A673 (cell line): ENCODE results near the gene CDK19. TPM values are rescaled to one million over a fixed set of nuclear protein-coding genes. Genes with fewer than 3 reads are reported as not detected.

Experiments
- BruUV-seq: library from RNA; stranded (reverse); fragments of 400-500 nt; replicated peaks from 2 replicates; lab custom pipeline; 2021; lab: Mats Ljungman, UMichigan
- CTCF ChIA-PET: fragments of 300-600 bp; sonication (Branson Sonifier 250); formaldehyde crosslinking; loops from one replicate; lab custom pipeline; 2022; ENCODE audit warnings: antibody characterized with exemption; lab: Charles Lee
- POLR2A ChIA-PET: fragments of 300-600 bp; sonication (Branson Sonifier 250); formaldehyde crosslinking; loops from one replicate; lab custom pipeline; 2022; ENCODE audit warnings: antibody characterized with exemption; ENCODE audit not compliant: low non-redundant PET; lab: Charles Lee
- DNase-seq: peaks from one replicate; pipeline ENCODE4 v3.0.0-alpha.2; 2015; ENCODE audit warnings: low spot score
- H3K27ac ChIP-seq: fragments of 200-600 bp; sonication (generic); 2 replicates; pipeline ENCODE4 v1.5.1; 2016; ENCODE audit warnings: mixed run types, low read depth, mild to moderate bottlenecking, mixed read lengths, antibody characterized with exemption, low read length; ENCODE audit not compliant: poor library complexity, severe bottlenecking
- H3K27me3 ChIP-seq: fragments of 200-600 bp; sonication (generic); replicated peaks from 2 replicates; pipeline ENCODE4 v1.6.1; 2017; ENCODE audit warnings: mixed run types, low read depth, mild to moderate bottlenecking, mixed read lengths, antibody characterized with exemption, low read length; ENCODE audit not compliant: insufficient read depth, poor library complexity
- H3K36me3 ChIP-seq: fragments of 200-600 bp; sonication (generic); 2 replicates; pipeline ENCODE4 v1.6.1; 2016; ENCODE audit warnings: mixed run types, mild to moderate bottlenecking, mixed read lengths, antibody characterized with exemption, low read length; ENCODE audit not compliant: insufficient read depth, poor library complexity, severe bottlenecking
- H3K4me1 ChIP-seq: fragments of 200-600 bp; sonication (generic); 2 replicates; pipeline ENCODE4 v1.6.1; 2017; ENCODE audit warnings: mixed run types, mild to moderate bottlenecking, mixed read lengths, antibody characterized with exemption, low read length; ENCODE audit not compliant: insufficient read depth, poor library complexity, severe bottlenecking
- H3K4me3 ChIP-seq: fragments of 200-600 bp; sonication (generic); 2 replicates; pipeline ENCODE4 v1.5.1; 2016; ENCODE audit warnings: low read depth, mixed run types, mild to moderate bottlenecking, mixed read lengths, low read length; ENCODE audit not compliant: poor library complexity, severe bottlenecking
- H3K9me3 ChIP-seq: fragments of 200-600 bp; sonication (generic); 2 replicates; pipeline ENCODE4 v1.6.1; 2016; ENCODE audit warnings: mixed run types, low read depth, mild to moderate bottlenecking, mixed read lengths, antibody characterized with exemption, low read length; ENCODE audit not compliant: poor library complexity, severe bottlenecking
- EZH2 ChIP-seq: fragments of 200-600 bp; sonication (generic); IDR thresholded peaks from 2 replicates; pipeline ENCODE4 v1.6.1; 2017; ENCODE audit warnings: borderline replicate concordance, low read depth, mild to moderate bottlenecking, mixed read lengths, antibody characterized with exemption, low read length; ENCODE audit not compliant: poor library complexity, severe bottlenecking
- intact Hi-C: fragments of 100-400 bp; cut with micrococcal nuclease; formaldehyde crosslinking; loops from one replicate; pipeline ENCODE4 v1.10.0; 2022; ENCODE audit not compliant: unreplicated experiment
- total RNA-seq: library from RNA; stranded (reverse); gene quantifications from 2 replicates; pipeline ENCODE4 v1.2.3, GENCODE V29; 2021
- TF ChIP-seq, protein P1 (sequence below): fragments of 300-800, 200-600 bp; sonication (generic); conservative IDR thresholded peaks from 2 replicates; pipeline ENCODE4 v1.5.1; 2017; ENCODE audit warnings: low read depth, mild to moderate bottlenecking, antibody characterized with exemption, low read length, moderate library complexity, mixed read lengths

CDK19 gene
- total RNA-seq, 1 experiment from 2014 or later, result 23.7 TPM

DNA sequence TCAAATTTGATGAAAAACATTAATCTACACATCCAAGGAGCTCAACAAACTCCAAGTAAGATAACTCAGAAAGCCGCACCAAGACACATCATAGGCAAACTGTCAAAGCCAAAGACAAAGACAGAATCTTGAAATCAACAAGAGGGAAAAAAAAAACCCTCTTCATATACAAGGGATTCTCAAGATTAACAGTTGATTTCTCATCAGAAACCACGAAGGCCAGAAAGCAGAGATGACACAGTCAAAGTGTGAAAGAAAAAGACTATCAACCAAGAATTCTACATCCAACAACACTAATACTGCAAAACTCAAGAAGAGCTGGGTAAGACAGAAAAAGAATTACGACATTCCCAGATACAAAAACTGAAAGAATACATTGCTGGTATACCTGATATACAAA, 73.8 kb downstream of the CDK19 start:
- no peaks in the 10 kb centered on the region for H3K36me3 ChIP-seq
- no peaks in the 10 kb centered on the region for H3K27me3 ChIP-seq
- no peak overlapping the region for H3K4me3 ChIP-seq
- no peak for DNase-seq
- intact Hi-C loops, result no loop called here
- no peaks in the 10 kb centered on the region for H3K4me1 ChIP-seq
- H3K9me3 ChIP-seq, result peaks cover 11% of the 10 kb centered on the region
- POLR2A ChIA-PET, result no interaction called here
- CTCF ChIA-PET, result interaction anchor here (0.7 kb wide), 1 partner anchor 203 kb away, joined by 3 read pairs; no protein-coding TSS in a partner anchor
- no TSS peak for BruUV-seq
- no peak for TF ChIP-seq EZH2
- TF ChIP-seq, protein P1, sequence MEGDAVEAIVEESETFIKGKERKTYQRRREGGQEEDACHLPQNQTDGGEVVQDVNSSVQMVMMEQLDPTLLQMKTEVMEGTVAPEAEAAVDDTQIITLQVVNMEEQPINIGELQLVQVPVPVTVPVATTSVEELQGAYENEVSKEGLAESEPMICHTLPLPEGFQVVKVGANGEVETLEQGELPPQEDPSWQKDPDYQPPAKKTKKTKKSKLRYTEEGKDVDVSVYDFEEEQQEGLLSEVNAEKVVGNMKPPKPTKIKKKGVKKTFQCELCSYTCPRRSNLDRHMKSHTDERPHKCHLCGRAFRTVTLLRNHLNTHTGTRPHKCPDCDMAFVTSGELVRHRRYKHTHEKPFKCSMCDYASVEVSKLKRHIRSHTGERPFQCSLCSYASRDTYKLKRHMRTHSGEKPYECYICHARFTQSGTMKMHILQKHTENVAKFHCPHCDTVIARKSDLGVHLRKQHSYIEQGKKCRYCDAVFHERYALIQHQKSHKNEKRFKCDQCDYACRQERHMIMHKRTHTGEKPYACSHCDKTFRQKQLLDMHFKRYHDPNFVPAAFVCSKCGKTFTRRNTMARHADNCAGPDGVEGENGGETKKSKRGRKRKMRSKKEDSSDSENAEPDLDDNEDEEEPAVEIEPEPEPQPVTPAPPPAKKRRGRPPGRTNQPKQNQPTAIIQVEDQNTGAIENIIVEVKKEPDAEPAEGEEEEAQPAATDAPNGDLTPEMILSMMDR, result no peak
- no peak overlapping the region for H3K27ac ChIP-seq

DNA sequence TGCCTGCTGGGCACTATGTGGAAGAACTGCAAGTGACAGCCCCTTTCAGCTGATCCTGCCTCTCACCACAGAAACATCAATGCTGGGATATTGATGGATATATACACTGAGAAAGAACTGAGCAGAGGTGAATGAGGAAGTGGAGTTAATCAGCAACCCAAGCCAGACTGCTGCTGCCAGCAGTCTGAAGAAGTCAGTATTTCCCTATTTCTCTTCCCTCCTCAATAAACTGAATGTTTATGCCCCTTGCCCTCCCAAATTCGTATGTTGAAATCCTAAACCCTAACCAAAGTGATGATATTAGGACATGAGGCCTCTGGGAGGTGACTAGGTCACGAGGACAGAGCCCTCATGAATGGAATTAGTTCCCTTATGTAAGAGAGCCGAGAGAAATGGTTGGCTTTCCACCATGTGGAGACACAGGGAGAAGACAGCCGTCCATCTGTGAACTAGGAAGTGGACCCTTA, 76.3 kb downstream of the CDK19 start:
- no peak for DNase-seq

DNA sequence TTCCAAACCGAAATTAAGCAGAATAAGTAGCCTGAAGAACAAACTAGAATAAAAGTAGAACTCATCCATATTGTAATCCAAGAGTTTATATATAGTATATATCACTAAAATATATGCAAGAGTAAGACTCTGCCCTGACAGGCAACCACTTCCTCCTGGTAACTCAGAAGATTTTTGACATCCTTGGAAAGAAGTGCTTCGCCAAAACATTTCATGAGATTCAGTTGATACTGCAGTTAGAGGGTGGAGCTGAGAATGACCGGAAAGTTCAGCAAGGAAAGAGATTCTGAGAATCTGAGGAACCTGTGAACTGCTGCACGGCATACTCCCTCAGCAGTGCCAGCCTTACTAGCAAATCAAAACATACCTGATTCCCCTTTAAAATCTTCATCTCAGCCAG, 79.6 kb downstream of the CDK19 start:
- Histone ChIP-seq H3K27ac (no peak overlapping the region), H3K4me1 (no peaks in the 10 kb centered on the region), H3K27me3 (no peaks in the 10 kb centered on the region), H3K9me3 (no peaks in the 10 kb centered on the region), H3K36me3 (no peaks in the 10 kb centered on the region), H3K4me3 (no peak overlapping the region)
- DNase-seq, result no peak
- ChIA-PET CTCF (no interaction called here), POLR2A (no interaction called here)
- TF ChIP-seq EZH2, result no peak
- TF ChIP-seq, protein P1, result no peak
- BruUV-seq, result no TSS peak
- intact Hi-C loops, result no loop called here

More for the DNA sequence above, 76.3 kb downstream of the CDK19 start:
- Histone ChIP-seq H3K9me3 (peaks cover 11% of the 10 kb centered on the region), H3K36me3 (no peaks in the 10 kb centered on the region), H3K4me1 (no peaks in the 10 kb centered on the region), H3K27me3 (no peaks in the 10 kb centered on the region), H3K4me3 (no peak overlapping the region), H3K27ac (no peak overlapping the region)
- TF ChIP-seq EZH2, result no peak
- TF ChIP-seq, protein P1, result no peak
- POLR2A ChIA-PET, result no interaction called here
- CTCF ChIA-PET, result no interaction called here
- BruUV-seq, result no TSS peak
- intact Hi-C loops, result no loop called here
